IPS-20b (cell line): ENCODE results near the gene IGLL5.

ENCODE experiments used
- H3K27ac ChIP-seq: one replicate; pipeline ENCODE4 v1.5.1; 2013; ENCODE audit warnings: low read length
- H3K27me3 ChIP-seq: 2 replicates; pipeline ENCODE4 v1.6.1; 2013; ENCODE audit warnings: mild to moderate bottlenecking, low read length, inconsistent platforms; ENCODE audit not compliant: insufficient read depth
- H3K36me3 ChIP-seq: 2 replicates; pipeline ENCODE4 v1.6.1; 2013; ENCODE audit warnings: low read depth, mild to moderate bottlenecking, inconsistent platforms, low read length, moderate library complexity; ENCODE audit not compliant: insufficient read depth
- H3K4me1 ChIP-seq: 2 replicates; pipeline ENCODE4 v1.6.1; 2013; ENCODE audit warnings: mild to moderate bottlenecking, control low read depth, inconsistent platforms, low read length, moderate library complexity; ENCODE audit not compliant: insufficient read depth
- H3K4me3 ChIP-seq: 2 replicates; pipeline ENCODE4 v1.5.1; 2013; ENCODE audit warnings: mild to moderate bottlenecking, low read length, inconsistent platforms
- H3K9ac ChIP-seq: 2 replicates; pipeline ENCODE4 v1.6.1; 2013; ENCODE audit warnings: low read depth, mild to moderate bottlenecking, inconsistent platforms, low read length, moderate library complexity
- H3K9me3 ChIP-seq: 2 replicates; pipeline ENCODE4 v1.6.1; 2013; ENCODE audit warnings: mild to moderate bottlenecking, low read depth, low read length, inconsistent platforms; ENCODE audit not compliant: insufficient read depth

The IGLL5 gene

DNA sequence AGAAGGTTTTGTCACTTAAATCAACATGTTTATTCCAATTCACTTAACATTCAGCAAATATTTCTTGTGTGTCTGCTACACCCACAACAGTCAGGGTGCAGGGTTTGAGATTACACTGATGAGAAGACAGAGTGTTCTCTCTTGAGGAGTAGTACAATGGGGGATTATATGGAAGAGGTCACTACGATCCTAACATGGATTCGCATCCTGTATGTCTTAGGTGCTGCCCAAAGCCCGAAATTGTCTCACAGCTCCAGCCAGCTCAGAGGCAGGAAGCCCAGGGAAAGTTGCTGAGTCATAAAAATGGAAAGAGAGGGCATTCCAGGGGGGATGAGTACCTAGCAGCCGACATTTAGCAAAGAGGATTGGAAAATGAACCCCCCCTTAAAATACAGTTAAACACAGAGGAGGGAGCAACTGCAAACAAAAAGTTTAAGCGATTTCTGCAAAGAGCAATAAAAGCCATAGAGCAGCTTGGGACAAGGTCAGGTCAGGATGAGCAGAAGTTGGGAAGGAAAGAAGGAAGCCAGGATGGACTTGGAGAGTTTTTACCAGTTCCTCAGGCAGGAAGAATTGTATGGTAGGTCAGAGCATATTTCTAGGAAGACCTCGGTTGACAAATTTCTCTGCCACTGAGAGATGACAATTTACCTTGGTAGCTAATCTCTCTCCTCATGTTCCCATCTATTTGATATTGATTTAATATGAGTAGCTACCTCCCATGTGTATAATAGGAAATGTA lies 49.5 kb downstream of the IGLL5 start:
- Histone ChIP-seq H3K27me3 (peaks cover 42% of the 10 kb centered on the region), H3K9ac (no peak overlapping the region), H3K36me3 (no peaks in the 10 kb centered on the region), H3K4me3 (no peak overlapping the region), H3K4me1 (no peaks in the 10 kb centered on the region), H3K27ac (no peak overlapping the region), H3K9me3 (no peaks in the 10 kb centered on the region)

DNA sequence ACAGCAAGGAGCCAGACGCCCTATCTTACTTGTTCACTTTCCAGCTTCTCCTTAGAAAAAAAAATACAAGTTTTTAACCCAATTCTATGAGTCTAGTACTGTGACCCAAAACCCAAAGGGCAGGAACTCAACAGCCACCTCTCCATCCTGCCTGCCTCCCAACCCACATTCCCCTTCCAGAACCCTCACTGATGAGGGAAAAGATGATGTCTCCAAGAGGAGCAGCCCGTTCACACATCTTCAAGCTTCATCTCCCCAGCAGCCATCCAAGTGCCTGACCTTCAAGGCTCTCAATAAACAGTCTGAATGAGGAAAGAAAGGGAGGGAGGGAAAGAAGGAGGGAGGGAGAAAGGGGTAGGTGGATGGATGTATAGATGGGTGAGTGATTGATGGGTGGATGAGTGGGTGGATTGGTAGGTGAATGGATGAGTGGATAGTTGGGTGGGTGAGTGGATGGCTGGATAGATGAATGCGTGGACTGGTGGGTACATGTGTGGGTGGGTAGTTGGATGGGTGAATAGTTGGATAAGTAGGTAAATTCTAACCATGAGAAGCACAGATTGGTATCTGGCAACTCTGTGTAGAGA lies 50.4 kb downstream of the IGLL5 start:
- no peak overlapping the region for H3K9ac ChIP-seq
- H3K9me3 ChIP-seq = no peaks in the 10 kb centered on the region
- no peak overlapping the region for H3K4me3 ChIP-seq
- no peaks in the 10 kb centered on the region for H3K4me1 ChIP-seq
- H3K27ac ChIP-seq = no peak overlapping the region
- H3K36me3 ChIP-seq = no peaks in the 10 kb centered on the region
- peaks cover 42% of the 10 kb centered on the region for H3K27me3 ChIP-seq

DNA sequence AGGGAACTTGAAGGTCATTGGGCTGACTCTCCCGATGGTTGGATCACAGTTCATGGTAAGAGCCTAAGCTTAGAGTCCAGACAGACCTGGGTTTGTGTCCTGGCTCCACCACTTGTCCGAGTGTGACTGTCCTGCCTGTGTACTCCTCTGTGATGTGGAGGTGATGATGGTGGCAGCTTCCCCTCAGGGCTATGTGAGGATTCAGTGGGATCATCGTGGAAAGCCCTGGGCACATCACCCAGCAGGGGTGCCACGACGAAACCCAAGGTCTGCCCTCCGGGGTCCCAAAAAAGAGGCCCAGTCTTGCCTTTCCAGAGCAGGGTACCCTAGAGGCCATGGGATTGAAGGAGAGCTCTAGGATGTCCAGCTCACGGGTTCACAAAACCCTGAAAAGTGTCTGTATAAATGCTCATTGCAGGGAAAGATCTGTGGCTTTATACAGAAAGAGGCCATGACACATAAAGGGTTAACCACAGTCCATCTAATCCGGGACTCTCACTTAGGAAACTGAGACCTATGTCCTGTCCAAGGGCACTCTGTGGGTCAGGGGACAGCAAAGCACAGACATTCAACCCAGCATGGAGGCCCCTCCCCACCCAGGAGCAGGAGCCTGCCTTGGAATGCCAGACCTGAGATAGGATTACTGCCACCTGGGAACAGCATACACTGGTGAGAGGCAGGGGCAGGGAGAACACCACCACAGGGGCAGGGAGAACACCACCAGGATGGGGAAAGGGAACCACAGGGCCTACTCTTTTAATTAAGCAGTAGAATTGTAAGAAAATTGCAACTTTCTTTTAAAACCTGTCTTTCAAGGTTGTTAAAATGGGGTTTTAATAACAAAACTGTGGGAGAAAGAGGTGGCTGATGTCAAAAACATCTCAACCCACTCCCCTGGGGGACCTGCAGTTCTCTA lies 51.3 kb downstream of the IGLL5 start:
- Histone ChIP-seq H3K4me3 (no peak overlapping the region), H3K4me1 (no peaks in the 10 kb centered on the region), H3K9me3 (no peaks in the 10 kb centered on the region), H3K9ac (no peak overlapping the region), H3K27me3 (peaks cover 42% of the 10 kb centered on the region), H3K27ac (no peak overlapping the region), H3K36me3 (no peaks in the 10 kb centered on the region)

DNA sequence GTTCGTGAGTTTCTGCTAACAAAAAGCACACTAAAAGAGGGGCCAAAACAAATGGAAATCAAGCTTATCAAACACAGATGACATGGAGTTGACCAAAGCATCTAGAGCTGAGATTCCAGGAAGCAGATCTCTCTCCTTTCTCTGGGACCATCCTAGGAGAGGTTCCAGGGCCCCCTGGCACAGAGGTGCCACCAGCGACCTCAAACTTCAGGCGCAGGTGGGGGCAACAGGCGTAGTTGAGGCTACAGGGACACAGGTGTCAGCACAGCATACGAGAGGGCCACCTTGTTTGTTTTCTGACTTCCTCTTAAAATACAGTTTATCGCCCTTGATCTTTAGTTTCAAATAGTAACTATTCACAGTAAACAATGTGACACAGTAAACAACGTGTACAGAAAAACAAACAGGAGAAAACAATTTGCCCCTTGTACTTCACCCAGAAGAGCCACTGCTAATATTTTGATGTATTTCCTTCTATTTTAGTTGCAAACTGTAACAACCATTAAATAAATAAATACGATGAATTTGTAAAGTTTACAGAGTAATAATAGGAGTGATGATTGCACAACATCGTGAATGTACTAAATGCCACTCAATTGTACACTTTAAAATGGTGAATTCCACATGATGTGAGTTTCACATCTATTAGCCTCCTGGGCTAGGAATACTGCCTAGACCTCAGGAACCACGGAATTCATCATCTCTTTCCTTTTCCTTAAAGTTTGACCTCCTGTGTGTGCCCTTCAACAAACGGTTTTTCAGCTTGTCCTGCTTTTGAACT lies 52.2 kb downstream of the IGLL5 start:
- no peaks in the 10 kb centered on the region for H3K9me3 ChIP-seq
- H3K27ac ChIP-seq = no peak overlapping the region
- no peaks in the 10 kb centered on the region for H3K36me3 ChIP-seq
- H3K27me3 ChIP-seq = peaks cover 42% of the 10 kb centered on the region
- no peak overlapping the region for H3K4me3 ChIP-seq
- H3K4me1 ChIP-seq = no peaks in the 10 kb centered on the region
- H3K9ac ChIP-seq = no peak overlapping the region

DNA sequence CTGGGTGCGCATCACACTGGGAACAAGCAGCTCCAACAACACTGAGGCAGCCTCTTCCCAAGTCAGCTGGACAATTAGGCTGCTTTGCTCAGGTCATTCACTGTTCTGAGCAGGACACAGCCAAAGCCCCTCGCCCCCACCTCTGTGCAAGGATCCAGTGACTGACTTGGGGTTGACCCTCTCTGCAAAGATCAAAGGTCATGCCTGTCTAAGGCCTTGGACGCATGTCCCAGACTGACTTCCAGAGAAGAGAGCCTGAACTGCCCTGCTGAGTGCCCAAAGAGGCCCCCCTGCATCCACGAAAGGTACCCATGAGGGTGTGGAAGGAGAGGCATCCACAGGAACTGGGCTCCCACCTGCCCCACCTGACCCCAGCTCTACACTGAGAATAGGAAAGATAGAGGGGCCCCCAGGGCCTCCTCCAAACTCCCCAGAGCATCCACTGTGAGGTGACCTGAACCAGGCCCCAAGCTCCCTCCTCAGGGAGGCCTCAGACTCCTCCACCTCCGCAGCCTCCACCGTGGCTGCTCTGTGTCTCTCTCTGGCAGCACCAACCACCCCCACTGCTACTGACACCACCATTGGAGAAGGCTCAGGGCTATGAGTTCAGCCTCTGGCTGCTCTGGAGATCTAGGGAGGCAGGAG lies 53.5 kb downstream of the IGLL5 start:
- H3K36me3 ChIP-seq = no peaks in the 10 kb centered on the region
- peaks cover 42% of the 10 kb centered on the region for H3K27me3 ChIP-seq
- H3K4me3 ChIP-seq = no peak overlapping the region
- no peaks in the 10 kb centered on the region for H3K4me1 ChIP-seq
- H3K9me3 ChIP-seq = no peaks in the 10 kb centered on the region
- no peak overlapping the region for H3K9ac ChIP-seq
- H3K27ac ChIP-seq = no peak overlapping the region

DNA sequence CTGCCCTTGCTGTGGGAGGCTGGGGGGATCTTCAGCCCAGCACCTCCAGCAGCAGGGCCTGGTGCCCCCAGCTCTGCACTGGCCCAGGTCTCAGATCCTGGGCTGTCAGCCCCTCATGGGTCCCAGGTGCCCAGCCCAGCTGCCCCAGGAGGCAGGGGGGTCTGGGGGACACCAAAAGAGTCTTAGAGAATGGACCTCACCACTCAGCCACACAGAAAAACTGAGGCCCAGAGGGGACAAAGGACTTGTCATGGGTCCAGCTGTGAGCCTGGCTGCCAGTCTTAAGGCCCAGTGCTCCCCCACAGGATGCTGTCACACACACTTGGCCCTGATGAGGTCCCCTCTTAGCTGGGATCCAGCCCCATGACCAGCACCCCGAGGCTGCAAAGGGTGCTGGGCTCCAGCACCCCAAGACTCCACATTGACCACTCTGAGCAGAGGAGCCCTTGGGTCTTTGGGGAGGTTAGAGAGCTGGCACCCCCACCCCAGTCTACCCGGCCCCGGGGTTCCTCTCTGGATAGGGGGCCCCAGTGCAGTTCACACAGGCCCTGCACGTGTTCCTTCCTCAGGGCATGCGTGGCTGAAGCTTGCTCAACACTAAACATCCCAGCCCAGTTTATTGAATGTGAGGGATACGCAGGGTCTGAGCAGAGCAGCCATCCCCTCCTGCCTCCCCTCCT lies 54.4 kb downstream of the IGLL5 start:
- H3K9ac ChIP-seq = no peak overlapping the region
- no peaks in the 10 kb centered on the region for H3K4me1 ChIP-seq
- no peaks in the 10 kb centered on the region for H3K36me3 ChIP-seq
- H3K27me3 ChIP-seq = peaks cover 35% of the 10 kb centered on the region
- H3K9me3 ChIP-seq = no peaks in the 10 kb centered on the region
- no peak overlapping the region for H3K4me3 ChIP-seq
- no peak overlapping the region for H3K27ac ChIP-seq

DNA sequence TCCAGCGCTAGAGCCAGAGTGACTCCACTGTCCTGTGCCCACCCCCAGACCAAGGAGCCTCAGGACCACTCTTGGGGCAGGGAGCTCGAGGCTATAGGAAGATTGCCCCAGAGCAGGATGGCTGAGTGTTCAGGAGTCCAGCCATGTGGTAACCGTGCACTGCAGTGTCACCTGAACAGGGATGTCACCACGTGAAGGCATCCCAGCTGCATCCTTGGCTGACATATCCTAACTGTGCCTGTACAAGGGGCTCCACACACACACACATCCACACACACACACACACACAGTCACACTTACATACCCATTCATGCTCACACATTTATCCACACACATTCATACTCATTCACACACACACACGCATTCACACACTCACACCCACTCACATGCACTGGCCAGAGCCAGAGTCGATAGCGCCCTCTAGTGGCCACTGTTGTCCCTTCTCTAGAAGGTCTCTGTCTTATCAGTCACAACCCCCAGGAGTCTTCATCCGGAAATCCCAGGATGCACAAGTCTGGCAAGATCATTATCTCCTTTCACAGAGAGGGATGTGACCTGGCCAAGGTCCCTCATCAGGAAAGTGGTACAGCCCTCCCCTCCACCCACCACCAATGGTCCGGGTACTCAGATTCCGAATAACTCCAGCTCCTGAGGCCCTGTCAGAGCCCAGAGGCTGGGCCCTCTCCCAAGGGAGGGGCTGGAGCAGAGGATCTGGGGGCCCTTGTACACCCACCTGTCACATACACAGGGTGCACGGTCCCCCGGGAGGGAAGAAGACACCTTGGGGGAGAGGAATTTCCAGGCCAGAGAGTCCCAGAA lies 55.1 kb downstream of the IGLL5 start:
- no peak overlapping the region for H3K4me3 ChIP-seq
- no peaks in the 10 kb centered on the region for H3K9me3 ChIP-seq
- H3K27ac ChIP-seq = no peak overlapping the region
- no peaks in the 10 kb centered on the region for H3K36me3 ChIP-seq
- no peaks in the 10 kb centered on the region for H3K4me1 ChIP-seq
- peaks cover 33% of the 10 kb centered on the region for H3K27me3 ChIP-seq
- H3K9ac ChIP-seq = no peak overlapping the region

DNA sequence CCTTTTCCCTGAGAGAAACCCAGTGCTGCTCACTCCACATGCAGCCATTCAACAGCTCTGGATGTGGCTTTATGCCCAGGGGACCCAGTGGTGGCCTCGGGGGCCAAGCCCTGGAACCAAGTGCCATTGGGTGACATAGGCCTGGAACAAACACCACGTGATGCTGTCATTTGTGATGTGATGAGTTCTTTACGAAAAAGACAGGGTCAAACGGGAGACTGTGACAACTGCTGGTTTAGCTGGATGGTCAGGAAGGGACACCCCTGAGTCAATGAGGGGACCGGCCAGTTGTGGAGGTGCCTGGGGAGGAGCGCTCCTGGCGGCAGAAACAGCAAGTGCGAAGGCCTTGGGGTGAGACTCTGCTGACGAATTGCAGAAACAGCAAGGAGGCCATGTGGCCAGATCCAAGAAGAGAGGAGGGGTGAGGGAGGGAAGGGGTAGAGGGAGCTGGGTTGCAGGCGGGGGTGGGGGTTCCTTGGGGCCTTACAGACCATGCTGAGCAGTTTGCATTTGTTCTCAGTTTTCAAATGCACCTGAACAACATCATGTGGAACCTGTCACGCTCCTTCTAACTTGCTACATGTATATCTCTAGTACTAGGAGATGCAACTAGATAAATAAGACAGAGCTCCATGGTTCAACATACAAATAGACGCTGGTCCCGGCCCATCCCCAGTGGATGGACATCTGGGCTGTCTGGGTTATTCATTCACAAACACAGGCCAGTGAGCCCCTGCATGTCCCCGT lies 56.1 kb downstream of the IGLL5 start:
- Histone ChIP-seq H3K9ac (no peak overlapping the region), H3K27ac (no peak overlapping the region), H3K4me1 (no peaks in the 10 kb centered on the region)

DNA sequence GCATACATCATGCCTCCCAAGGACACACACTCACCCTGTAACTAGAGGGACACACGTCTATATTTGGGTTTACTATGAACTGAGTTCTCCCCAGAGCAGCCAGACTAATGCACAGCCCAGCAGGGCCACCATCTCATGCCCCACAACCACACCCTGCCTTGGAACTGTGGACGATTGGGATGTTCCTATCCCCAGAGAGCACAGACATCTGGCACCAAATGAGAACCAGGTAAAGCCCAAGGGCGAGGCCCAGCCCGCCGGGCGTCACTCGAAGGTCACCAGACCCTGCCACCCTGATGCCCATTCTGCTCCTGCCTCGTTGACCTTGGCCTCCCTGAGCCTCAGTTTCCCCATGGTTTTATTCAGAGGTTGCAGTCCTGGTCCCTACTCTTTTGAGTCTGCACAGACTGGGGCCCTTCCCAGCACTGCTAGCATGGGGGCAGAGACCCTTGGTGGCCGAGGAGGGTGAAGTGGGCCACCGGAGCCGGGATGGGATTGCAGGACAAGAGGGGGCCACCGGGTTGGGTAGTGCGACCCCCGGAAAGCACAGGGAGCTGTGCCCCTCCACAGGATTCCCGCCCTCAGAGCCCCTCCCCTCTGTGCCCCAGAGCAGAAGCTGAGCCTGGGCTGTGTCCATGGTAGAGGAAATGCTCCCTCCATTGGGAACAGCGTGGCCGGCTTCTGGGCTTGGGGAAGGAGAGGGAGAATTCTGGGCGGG lies 56.8 kb downstream of the IGLL5 start:
- Histone ChIP-seq H3K27ac (no peak overlapping the region), H3K9me3 (no peaks in the 10 kb centered on the region), H3K27me3 (peaks cover 22% of the 10 kb centered on the region), H3K36me3 (no peaks in the 10 kb centered on the region), H3K4me3 (no peak overlapping the region), H3K4me1 (no peaks in the 10 kb centered on the region), H3K9ac (no peak overlapping the region)

More for the DNA sequence above, 56.1 kb downstream of the IGLL5 start:
- Histone ChIP-seq H3K4me3 (no peak overlapping the region), H3K9me3 (no peaks in the 10 kb centered on the region), H3K36me3 (no peaks in the 10 kb centered on the region), H3K27me3 (peaks cover 25% of the 10 kb centered on the region)
